ENCODE results near the gene CAMTA1.

DNA sequence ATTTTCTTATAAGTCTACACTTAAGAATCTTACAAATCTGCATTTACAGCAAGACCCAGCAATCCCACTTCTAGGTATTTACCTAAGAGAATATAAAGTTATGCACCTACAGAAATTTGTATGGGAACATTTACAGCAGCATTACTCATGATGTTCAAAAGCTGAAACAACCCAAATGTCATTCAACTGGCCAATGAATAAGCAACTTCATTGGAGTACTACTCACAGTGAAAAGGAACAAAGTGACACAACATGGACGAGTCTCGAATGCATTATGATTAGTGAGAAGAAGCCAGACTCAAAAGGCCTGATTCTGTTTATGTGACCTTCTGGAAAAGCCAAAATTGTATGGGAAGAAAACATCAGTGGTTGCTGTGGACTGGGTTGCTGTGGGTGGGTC is 116.9 kb downstream of the CAMTA1 start:
- TF ChIP-seq ETV1 (tag; conservative IDR thresholded peaks at IDR 0.05; ENCODE audit: low read depth): no peak
- TF ChIP-seq, protein P1, sequence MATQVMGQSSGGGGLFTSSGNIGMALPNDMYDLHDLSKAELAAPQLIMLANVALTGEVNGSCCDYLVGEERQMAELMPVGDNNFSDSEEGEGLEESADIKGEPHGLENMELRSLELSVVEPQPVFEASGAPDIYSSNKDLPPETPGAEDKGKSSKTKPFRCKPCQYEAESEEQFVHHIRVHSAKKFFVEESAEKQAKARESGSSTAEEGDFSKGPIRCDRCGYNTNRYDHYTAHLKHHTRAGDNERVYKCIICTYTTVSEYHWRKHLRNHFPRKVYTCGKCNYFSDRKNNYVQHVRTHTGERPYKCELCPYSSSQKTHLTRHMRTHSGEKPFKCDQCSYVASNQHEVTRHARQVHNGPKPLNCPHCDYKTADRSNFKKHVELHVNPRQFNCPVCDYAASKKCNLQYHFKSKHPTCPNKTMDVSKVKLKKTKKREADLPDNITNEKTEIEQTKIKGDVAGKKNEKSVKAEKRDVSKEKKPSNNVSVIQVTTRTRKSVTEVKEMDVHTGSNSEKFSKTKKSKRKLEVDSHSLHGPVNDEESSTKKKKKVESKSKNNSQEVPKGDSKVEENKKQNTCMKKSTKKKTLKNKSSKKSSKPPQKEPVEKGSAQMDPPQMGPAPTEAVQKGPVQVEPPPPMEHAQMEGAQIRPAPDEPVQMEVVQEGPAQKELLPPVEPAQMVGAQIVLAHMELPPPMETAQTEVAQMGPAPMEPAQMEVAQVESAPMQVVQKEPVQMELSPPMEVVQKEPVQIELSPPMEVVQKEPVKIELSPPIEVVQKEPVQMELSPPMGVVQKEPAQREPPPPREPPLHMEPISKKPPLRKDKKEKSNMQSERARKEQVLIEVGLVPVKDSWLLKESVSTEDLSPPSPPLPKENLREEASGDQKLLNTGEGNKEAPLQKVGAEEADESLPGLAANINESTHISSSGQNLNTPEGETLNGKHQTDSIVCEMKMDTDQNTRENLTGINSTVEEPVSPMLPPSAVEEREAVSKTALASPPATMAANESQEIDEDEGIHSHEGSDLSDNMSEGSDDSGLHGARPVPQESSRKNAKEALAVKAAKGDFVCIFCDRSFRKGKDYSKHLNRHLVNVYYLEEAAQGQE (IDR thresholded peaks at IDR 0.05; ENCODE audit: borderline replicate concordance): no peak
- TF ChIP-seq, protein P1 (CRISPR knock-in tag; IDR thresholded peaks at IDR 0.05; ENCODE audit: low read depth): no peak
- TF ChIP-seq, protein P2, sequence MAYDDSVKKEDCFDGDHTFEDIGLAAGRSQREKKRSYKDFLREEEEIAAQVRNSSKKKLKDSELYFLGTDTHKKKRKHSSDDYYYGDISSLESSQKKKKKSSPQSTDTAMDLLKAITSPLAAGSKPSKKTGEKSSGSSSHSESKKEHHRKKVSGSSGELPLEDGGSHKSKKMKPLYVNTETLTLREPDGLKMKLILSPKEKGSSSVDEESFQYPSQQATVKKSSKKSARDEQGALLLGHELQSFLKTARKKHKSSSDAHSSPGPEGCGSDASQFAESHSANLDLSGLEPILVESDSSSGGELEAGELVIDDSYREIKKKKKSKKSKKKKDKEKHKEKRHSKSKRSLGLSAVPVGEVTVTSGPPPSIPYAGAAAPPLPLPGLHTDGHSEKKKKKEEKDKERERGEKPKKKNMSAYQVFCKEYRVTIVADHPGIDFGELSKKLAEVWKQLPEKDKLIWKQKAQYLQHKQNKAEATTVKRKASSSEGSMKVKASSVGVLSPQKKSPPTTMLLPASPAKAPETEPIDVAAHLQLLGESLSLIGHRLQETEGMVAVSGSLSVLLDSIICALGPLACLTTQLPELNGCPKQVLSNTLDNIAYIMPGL (CRISPR knock-in tag; IDR thresholded peaks at IDR 0.05): no peak
- TF ChIP-seq CBX3 (IDR thresholded peaks at IDR 0.05; ENCODE audit: borderline replicate concordance in 1 of 2, low read length in 2 of 2): no peak
- no peak for TF ChIP-seq KAT7 (CRISPR knock-in tag; IDR thresholded peaks at IDR 0.05; ENCODE audit: borderline replicate concordance)
- TF ChIP-seq, protein P3, sequence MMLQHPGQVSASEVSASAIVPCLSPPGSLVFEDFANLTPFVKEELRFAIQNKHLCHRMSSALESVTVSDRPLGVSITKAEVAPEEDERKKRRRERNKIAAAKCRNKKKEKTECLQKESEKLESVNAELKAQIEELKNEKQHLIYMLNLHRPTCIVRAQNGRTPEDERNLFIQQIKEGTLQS (IDR thresholded peaks at IDR 0.05): no peak
- TF ChIP-seq, protein P3 (CRISPR knock-in tag; conservative IDR thresholded peaks at IDR 0.05): no peak
- TF ChIP-seq, protein P4, sequence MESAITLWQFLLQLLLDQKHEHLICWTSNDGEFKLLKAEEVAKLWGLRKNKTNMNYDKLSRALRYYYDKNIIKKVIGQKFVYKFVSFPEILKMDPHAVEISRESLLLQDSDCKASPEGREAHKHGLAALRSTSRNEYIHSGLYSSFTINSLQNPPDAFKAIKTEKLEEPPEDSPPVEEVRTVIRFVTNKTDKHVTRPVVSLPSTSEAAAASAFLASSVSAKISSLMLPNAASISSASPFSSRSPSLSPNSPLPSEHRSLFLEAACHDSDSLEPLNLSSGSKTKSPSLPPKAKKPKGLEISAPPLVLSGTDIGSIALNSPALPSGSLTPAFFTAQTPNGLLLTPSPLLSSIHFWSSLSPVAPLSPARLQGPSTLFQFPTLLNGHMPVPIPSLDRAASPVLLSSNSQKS (CRISPR knock-in tag; IDR thresholded peaks at IDR 0.05): no peak
